Activated CD4-positive, CD25-positive, alpha-beta regulatory T cell treated with anti-CD3 and anti-CD28 coated beads, Interleukin-2, amount 50 U/mL, for 72 hours (primary cell): ENCODE measurements around the gene ANKRD50.

ENCODE experiments used
- DNase-seq: peaks from one replicate; pipeline ENCODE4 v3.0.0; 2021

The ANKRD50 gene

GRCh38 chr4:124633285-124633941 lies 79.1 kb downstream of the ANKRD50 start:
- no peak for DNase-seq

DNA sequence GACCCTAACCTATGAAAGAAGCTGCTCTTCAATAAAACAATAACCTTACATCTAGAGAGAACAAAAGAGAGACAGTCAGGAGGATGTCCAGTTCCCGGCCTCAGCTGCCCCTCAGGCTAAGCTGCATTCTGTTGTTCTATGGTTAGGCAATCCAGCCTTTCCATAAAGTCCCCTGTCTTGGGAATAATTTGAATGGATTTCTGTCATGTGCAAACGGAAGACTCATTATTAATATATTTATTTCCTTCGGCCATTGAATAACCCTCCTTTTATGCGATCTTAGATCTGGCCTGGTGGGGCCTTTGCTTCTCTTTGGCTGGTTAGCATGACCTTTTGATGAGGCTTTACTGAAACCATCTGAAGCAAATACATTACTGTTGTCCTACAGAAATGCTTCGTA lies 80.1 kb downstream of the ANKRD50 start:
- no peak for DNase-seq

DNA sequence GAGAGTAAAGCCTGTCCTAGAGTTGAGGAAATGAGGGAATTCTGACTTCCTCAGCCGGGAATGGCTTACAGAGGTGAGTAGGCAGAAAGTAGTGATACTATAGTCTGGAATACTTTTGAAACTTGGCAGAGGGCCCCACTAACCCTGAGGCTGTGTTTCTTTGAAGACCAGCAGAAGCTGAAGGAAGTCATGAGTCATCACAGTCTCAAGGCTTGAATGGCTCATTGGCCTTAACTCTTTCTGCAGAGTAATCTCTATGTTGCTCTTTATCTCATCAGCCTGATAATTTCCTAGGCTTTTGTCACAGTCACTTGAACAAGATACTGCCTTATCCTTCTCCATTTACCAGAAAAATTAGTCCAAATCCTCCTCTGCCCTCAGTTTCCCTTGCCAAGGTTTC lies 80.8 kb downstream of the ANKRD50 start:
- DNase-seq = no peak

GRCh38 chr4:124629681-124630080 lies 82.9 kb downstream of the ANKRD50 start:
- no peak for DNase-seq
